ENCODE data around the gene SERPINB13. TPM values are rescaled to one million over a fixed set of nuclear protein-coding genes. Genes with fewer than 3 reads are reported as not detected.

The SERPINB13 gene
- total and polyA plus RNA-seq, 9 of the 15 experiments (the other 6 are each of a cell fraction or from before 2014, with no cell fraction given): not detected

DNA sequence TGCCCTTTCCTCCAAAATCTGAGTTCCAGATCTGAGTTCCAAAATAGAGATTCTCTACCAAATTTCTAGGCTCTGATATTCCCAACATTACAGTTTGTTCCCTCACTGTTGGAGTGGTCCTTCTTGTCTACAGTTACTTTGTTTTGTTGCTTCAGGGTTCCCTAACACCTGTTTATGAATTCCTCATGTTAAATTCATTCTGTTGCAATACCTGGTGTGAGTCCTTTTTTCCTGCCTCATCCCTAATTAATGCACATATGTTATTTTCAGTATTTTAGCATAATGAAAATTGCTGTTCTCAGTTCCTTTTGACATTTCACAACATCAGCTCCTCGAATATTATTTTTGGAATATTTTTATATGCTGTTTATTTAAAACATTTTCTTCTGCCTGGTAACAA, 16.2 kb downstream of the SERPINB13 start:
- H3K4me3 ChIP-seq: no peak overlapping the region
- H3K4me1 ChIP-seq (replicated peaks in 1 of 2; ENCODE audit: control insufficient read depth in 2 of 2, insufficient read depth in 2 of 2, low read length in 2 of 2): no peaks in the 10 kb centered on the region
- ATAC-seq (no peak), DNase-seq (ENCODE audit: extremely low read depth in 1 of 4, low spot score in 3 of 4) (no peak), FAIRE-seq (no peak)
- ChIA-PET POLR2A (no interaction called here), CTCF (ENCODE audit: low intra/inter-chr PET ratio) (no interaction called here)
- H3K36me3 ChIP-seq (ENCODE audit: control insufficient read depth, insufficient read depth, low read length): no peaks in the 10 kb centered on the region
- H2AFZ ChIP-seq (ENCODE audit: low read depth, low read length): no peak overlapping the region
- TF ChIP-seq TSC22D4 (tag; IDR thresholded peaks at IDR 0.05): no peak
- no peak for TF ChIP-seq RBM22 (IDR thresholded peaks at IDR 0.05; ENCODE audit: low read depth, low read length, poor library complexity, severe bottlenecking)
- TF ChIP-seq E2F3 (CRISPR knock-in tag; IDR thresholded peaks at IDR 0.05): no peak
- TF ChIP-seq GABPB2 (CRISPR knock-in tag; conservative IDR thresholded peaks at IDR 0.05): no peak
- H3K9ac ChIP-seq (ENCODE audit: insufficient read depth in 1 of 2, low read depth in 2 of 2, low read length in 2 of 2): no peak overlapping the region
- H3K27me3 ChIP-seq (ENCODE audit: control insufficient read depth in 2 of 2, insufficient read depth in 2 of 2, low read length in 2 of 2): no peaks in the 10 kb centered on the region
- no peaks in the 10 kb centered on the region for H3K9me3 ChIP-seq (replicated peaks; ENCODE audit: control insufficient read depth, insufficient read depth, low read depth, low read length)
- H3K4me2 ChIP-seq (ENCODE audit: insufficient read depth, low read length): no peak overlapping the region
- intact Hi-C loops (cut with micrococcal nuclease) (no loop called here), in situ Hi-C loops (cut with MboI) (no loop called here)
- H3K79me2 ChIP-seq (ENCODE audit: control insufficient read depth, insufficient read depth, low read length): no peaks in the 10 kb centered on the region
- no TSS peak for BruUV-seq (replicated peaks)
- no peaks in the 10 kb centered on the region for H4K20me1 ChIP-seq (replicated peaks; ENCODE audit: control insufficient read depth, insufficient read depth, low read length)
- WGBS (ENCODE audit: insufficient coverage, low coverage, missing lambda C conversion rate): 7% methylated on average over 1 of the region's 1 CpG
- H3K9me1 ChIP-seq (ENCODE audit: control insufficient read depth, insufficient read depth, low read length): no peaks in the 10 kb centered on the region
- no peak overlapping the region for H3K27ac ChIP-seq (ENCODE audit: extremely low read depth, low read depth, low read length)

DNA sequence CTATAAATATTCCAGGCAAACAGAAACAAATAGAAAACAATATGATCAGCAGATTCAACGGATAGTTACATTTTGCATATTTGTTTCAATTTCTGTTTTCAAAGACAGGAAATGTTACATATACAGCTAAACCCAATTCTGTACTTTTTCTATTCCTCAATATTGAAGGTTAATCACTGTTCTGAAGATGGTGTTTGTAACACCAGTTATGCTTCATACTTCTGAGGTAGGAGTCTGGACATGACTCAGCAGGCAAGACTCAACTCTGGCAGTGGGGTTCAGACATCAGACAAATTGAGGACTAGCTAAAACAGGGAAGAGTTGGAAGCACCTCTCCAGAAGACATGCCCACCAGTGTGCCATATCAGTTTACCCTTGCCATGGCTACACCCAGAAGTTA, 16.6 kb downstream of the SERPINB13 start:
- Histone ChIP-seq H2AFZ (ENCODE audit: low read depth, low read length) (no peak overlapping the region), H3K36me3 (ENCODE audit: control insufficient read depth, insufficient read depth, low read length) (no peaks in the 10 kb centered on the region), H3K9me1 (ENCODE audit: control insufficient read depth, insufficient read depth, low read length) (no peaks in the 10 kb centered on the region), H3K79me2 (ENCODE audit: control insufficient read depth, insufficient read depth, low read length) (no peaks in the 10 kb centered on the region), H3K4me3 (no peak overlapping the region), H3K9ac (ENCODE audit: insufficient read depth in 1 of 2, low read depth in 2 of 2, low read length in 2 of 2) (no peak overlapping the region), H3K27ac (ENCODE audit: extremely low read depth, low read depth, low read length) (no peak overlapping the region), H3K9me3 (replicated peaks; ENCODE audit: control insufficient read depth, insufficient read depth, low read depth, low read length) (no peaks in the 10 kb centered on the region), H4K20me1 (replicated peaks; ENCODE audit: control insufficient read depth, insufficient read depth, low read length) (no peaks in the 10 kb centered on the region), H3K4me1 (replicated peaks in 1 of 2; ENCODE audit: control insufficient read depth in 2 of 2, insufficient read depth in 2 of 2, low read length in 2 of 2) (no peaks in the 10 kb centered on the region), H3K27me3 (ENCODE audit: control insufficient read depth in 2 of 2, insufficient read depth in 2 of 2, low read length in 2 of 2) (no peaks in the 10 kb centered on the region), H3K4me2 (ENCODE audit: insufficient read depth, low read length) (no peak overlapping the region)
- no peak for FAIRE-seq
- WGBS (ENCODE audit: insufficient coverage, low coverage, missing lambda C conversion rate): 0% methylated on average over 1 of the region's 1 CpG
- intact Hi-C loops (cut with micrococcal nuclease) (no loop called here), in situ Hi-C loops (cut with MboI) (no loop called here)
- no peak for DNase-seq (ENCODE audit: extremely low read depth in 1 of 4, low spot score in 3 of 4)
- ChIA-PET CTCF (ENCODE audit: low intra/inter-chr PET ratio) (no interaction called here), POLR2A (no interaction called here)
- no peak for TF ChIP-seq RBFOX2 (IDR thresholded peaks at IDR 0.05; ENCODE audit: low read depth, low read length)
- TF ChIP-seq RFX1 (IDR thresholded peaks at IDR 0.05): no peak
- no peak for TF ChIP-seq ZNF785 (CRISPR knock-in tag; IDR thresholded peaks at IDR 0.05)
- no peak for TF ChIP-seq MTA2 (IDR thresholded peaks at IDR 0.05; ENCODE audit: low read depth)
- TF ChIP-seq CEBPG (CRISPR knock-in tag; IDR thresholded peaks at IDR 0.05): no peak
- TF ChIP-seq CEBPG (tag; conservative IDR thresholded peaks at IDR 0.05 in 1 of 2, IDR thresholded peaks at IDR 0.05 in 1 of 2): no peak
- no peak for TF ChIP-seq ZFX (CRISPR knock-in tag; IDR thresholded peaks at IDR 0.05)
- TF ChIP-seq, protein P1, sequence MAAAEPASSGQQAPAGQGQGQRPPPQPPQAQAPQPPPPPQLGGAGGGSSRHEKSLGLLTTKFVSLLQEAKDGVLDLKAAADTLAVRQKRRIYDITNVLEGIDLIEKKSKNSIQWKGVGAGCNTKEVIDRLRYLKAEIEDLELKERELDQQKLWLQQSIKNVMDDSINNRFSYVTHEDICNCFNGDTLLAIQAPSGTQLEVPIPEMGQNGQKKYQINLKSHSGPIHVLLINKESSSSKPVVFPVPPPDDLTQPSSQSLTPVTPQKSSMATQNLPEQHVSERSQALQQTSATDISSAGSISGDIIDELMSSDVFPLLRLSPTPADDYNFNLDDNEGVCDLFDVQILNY (CRISPR knock-in tag; IDR thresholded peaks at IDR 0.05): no peak
- no peak for TF ChIP-seq MEIS2 (IDR thresholded peaks at IDR 0.05; ENCODE audit: partially characterized antibody)
- TF ChIP-seq ZNF764 (CRISPR knock-in tag; IDR thresholded peaks at IDR 0.05; ENCODE audit: low read depth): no peak
- TF ChIP-seq ZNF507 (tag; conservative IDR thresholded peaks at IDR 0.05): no peak
- ATAC-seq: no peak
- no TSS peak for BruUV-seq (replicated peaks)

Data from K562 (cell line).